Colonic mucosa (tissue), 4 donors: ENCODE measurements around the gene ASPG. TPM values are rescaled to one million over a fixed set of nuclear protein-coding genes. Genes with fewer than 3 reads are reported as not detected.

Experiments
- DNase-seq: peaks from one replicate; pipeline ENCODE4 v3.0.0-alpha.2; 2020
- H3K27ac ChIP-seq: fragments of 200-600 bp; one replicate; pipeline ENCODE4 v1.8.0; 2021
- H3K27me3 ChIP-seq: fragments of 200-600 bp; one replicate; pipeline ENCODE4 v1.8.0; 2021
- H3K36me3 ChIP-seq: fragments of 200-600 bp; one replicate; pipeline ENCODE4 v1.8.0; 2021
- H3K4me1 ChIP-seq: fragments of 200-600 bp; one replicate; pipeline ENCODE4 v1.8.0; 2021; ENCODE audit warnings: mild to moderate bottlenecking
- H3K4me3 ChIP-seq: fragments of 200-600 bp; one replicate; pipeline ENCODE4 v1.8.0; 2021
- H3K9ac ChIP-seq, 2 donors: one replicate each; pipeline ENCODE4 v1.7.0; 2013; ENCODE audit warnings: control low read depth in 2 of 2, low read depth in 2 of 2, low read length in 2 of 2
- H3K9me3 ChIP-seq: fragments of 200-600 bp; one replicate; pipeline ENCODE4 v1.8.0; 2021
- CTCF ChIP-seq: fragments of 200-600 bp; IDR thresholded peaks from one replicate; pipeline ENCODE4 v1.8.0; 2022; ENCODE audit warnings: antibody characterized with exemption, mild to moderate bottlenecking
- intact Hi-C: fragments of 100-400 bp; cut with DNase I; formaldehyde crosslinking; loops from one replicate; pipeline ENCODE4 v1.14.1; 2022
- total RNA-seq, 2 donors: library from RNA; stranded (reverse); fragmentation: NEBNext Ultra II Directional in 1 of 2; extraction: Animal tissue kit (Norgen Biotek cat#: 25700) in 1 of 2; gene quantifications; one replicate each; pipeline ENCODE4 v1.2.1, GENCODE V29; 2021
- donor health status: healthy.
- donor health status: DM: no; HTN: no; CAD: no.
- donor health status: DM: no; HTN: no; CAD: no.

ASPG gene
- total RNA-seq, 2 donors from 2014 or later: 1.4 to 7.5 TPM

GRCh38 chr14:104132981-104133380, 47.5 kb downstream of the ASPG start:
- Histone ChIP-seq H3K9ac (no peak overlapping the region), H3K4me3 (no peak overlapping the region), H3K9me3 (no peaks in the 10 kb centered on the region), H3K27ac (no peak overlapping the region), H3K4me1 (peaks cover 5% of the 10 kb centered on the region), H3K27me3 (peaks cover 37% of the 10 kb centered on the region), H3K36me3 (no peaks in the 10 kb centered on the region)
- intact Hi-C loops: loop anchor here (5.0 to 10.0 kb wide), 2 partner anchors 36 to 212 kb away; no protein-coding TSS in a partner anchor
- TF ChIP-seq CTCF: no peak
- DNase-seq: no peak

DNA sequence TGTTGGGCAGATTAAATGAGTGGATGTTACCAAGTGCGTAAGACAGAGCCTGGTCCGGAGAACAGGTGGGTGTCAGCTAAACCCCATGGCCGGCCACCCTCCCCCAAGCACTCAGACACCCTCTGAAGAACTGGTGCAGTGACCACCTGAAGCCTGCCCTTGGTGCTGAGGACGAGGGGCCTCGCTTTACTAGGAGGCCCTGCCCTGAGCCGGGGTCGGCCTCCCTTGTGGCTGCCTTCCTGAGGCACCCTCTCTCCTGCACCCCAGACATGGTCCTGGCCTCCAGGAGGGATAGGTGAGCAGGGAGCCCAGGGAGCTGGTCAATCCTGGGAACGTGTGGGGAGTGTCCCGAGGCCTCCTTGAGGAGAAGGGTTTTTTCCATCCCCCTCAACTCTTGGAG, 48.0 kb downstream of the ASPG start:
- TF ChIP-seq CTCF: no peak
- Histone ChIP-seq H3K4me3 (no peak overlapping the region), H3K9me3 (no peaks in the 10 kb centered on the region), H3K27ac (no peak overlapping the region), H3K9ac (no peak overlapping the region), H3K27me3 (peaks cover 37% of the 10 kb centered on the region), H3K4me1 (peaks cover 6% of the 10 kb centered on the region), H3K36me3 (no peaks in the 10 kb centered on the region)
- intact Hi-C loops: loop anchor here (5.0 to 10.0 kb wide), 2 partner anchors 36 to 211 kb away; no protein-coding TSS in a partner anchor
- DNase-seq: no peak

DNA sequence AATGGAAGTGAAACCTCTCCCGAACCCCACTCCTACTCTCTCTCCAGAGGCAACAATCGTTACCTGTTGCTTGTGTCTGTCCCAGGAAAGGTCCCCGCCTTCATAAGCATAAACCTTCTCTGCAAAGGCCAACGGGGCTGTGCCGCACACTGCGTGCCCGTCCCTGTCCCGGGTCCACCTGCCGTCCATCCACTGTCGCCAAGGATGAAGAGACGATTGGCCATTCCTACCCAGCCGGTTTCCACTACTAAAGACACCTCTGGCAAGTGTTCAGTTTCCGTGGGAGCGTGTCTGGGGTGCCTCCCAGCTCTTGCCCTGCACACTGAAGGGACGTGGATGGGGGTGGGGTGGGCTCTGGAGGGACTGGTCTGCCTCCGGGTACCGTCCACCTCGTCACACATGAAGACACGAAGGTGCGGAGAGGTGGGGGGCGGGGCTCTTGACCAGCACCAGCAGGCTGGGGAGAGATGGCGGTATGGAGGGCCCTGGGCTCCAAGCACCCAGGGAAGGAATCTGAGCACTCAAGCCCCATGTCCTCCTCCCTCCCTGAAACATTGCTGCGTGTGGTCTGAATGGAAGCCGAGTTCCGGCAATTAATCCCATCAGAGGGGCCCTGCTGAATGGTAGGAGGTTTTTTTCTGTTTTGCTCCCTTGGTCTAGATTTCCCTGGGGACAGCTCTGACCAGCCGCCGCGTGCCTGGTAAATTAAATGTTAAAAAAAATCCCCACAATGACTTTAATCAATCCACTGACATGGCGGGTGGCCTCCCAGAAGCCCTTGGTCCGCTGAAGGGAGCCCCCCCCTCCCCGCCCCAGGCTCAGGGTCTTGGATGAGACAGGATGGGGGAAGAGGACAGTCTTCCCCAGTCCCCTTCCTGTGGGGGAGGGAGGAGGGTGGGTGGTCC, 48.8 kb downstream of the ASPG start:
- Histone ChIP-seq H3K4me1 (peaks cover 6% of the 10 kb centered on the region), H3K4me3 (no peak overlapping the region), H3K27me3 (peaks cover 37% of the 10 kb centered on the region), H3K9me3 (no peaks in the 10 kb centered on the region), H3K36me3 (no peaks in the 10 kb centered on the region), H3K27ac (no peak overlapping the region), H3K9ac (no peak overlapping the region)
- intact Hi-C loops: loop anchor here (5.0 to 10.0 kb wide), 2 partner anchors 37 to 210 kb away; no protein-coding TSS in a partner anchor
- DNase-seq: no peak
- no peak for TF ChIP-seq CTCF

DNA sequence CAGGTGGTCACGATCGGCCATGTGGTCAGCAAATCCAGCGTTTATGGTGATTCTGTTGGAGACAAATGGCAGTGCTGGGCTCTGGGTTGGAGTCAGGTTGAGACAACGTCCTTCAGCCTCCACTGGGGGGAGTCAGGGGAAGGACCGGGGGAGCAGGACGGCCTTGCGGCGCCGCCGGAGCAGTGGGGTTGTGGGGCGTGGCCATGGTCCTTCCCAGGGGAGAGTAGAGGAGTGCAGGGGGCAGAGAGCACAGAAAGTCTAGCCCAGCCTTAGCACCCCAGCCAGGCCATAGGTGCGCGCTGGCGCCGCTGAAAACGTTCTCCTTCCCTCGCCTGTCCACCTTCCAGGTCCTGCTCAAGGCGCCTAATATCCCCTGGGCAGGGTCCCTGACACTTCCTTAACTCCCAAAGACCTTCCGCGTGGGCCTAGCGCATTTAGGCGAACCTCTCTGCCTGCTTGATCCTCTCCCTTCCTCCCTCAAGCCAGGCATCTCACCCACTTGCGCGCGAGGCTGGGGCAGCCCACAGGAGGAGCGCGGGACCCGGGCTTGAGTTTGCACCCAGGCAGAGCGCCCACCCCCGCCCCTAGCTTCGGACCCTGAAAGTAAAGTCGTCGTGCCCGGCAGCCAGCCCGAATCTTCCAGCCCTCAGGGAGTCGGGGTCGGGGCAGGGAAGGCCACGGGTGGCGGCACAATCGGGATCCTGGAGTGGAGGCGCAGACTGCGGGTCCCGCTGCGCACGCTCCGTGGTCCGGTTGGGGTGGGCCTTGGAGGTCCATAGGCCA, 49.8 kb downstream of the ASPG start:
- peaks cover 6% of the 10 kb centered on the region for H3K4me1 ChIP-seq
- intact Hi-C loops: loop anchor here (5.0 to 10.0 kb wide), 3 partner anchors 157 to 502 kb away; no protein-coding TSS in a partner anchor
- no peaks in the 10 kb centered on the region for H3K9me3 ChIP-seq
- DNase-seq: no peak
- no peaks in the 10 kb centered on the region for H3K36me3 ChIP-seq
- H3K4me3 ChIP-seq: no peak overlapping the region
- H3K27ac ChIP-seq: no peak overlapping the region
- H3K9ac ChIP-seq: no peak overlapping the region
- no peak for TF ChIP-seq CTCF
- peaks cover 37% of the 10 kb centered on the region for H3K27me3 ChIP-seq

GRCh38 chr14:104135904-104136471, 50.5 kb downstream of the ASPG start:
- no peak overlapping the region for H3K27ac ChIP-seq
- TF ChIP-seq CTCF: no peak
- no peak overlapping the region for H3K9ac ChIP-seq
- intact Hi-C loops: loop anchor here (2.0 to 10.0 kb wide), 4 partner anchors 156 to 501 kb away; no protein-coding TSS in a partner anchor
- H3K4me3 ChIP-seq: no peak overlapping the region
- H3K27me3 ChIP-seq: peaks cover 37% of the 10 kb centered on the region
- H3K4me1 ChIP-seq: peaks cover 6% of the 10 kb centered on the region
- no peaks in the 10 kb centered on the region for H3K36me3 ChIP-seq
- DNase-seq: no peak
- H3K9me3 ChIP-seq: no peaks in the 10 kb centered on the region
